K562 (cell line): ENCODE measurements around the gene PTPRM. TPM values are rescaled to one million over a fixed set of nuclear protein-coding genes. Genes with fewer than 3 reads are reported as not detected.

ENCODE experiments used
- ATAC-seq: fragments of 200-7000 bp; cut with Tn5 transposase; 3 replicates; pipeline ENCODE4 v1.9.1; 2020; ENCODE audit warnings: moderate library complexity
- BruUV-seq: library from RNA; stranded (reverse); fragments of 400-500 nt; replicated peaks from 2 replicates; lab custom pipeline; 2021; lab: Mats Ljungman, UMichigan
- CTCF ChIA-PET: fragments of 300-600 bp; formaldehyde crosslinking; extraction: SDS; loops from one replicate; lab custom pipeline; 2021; ENCODE audit warnings: low intra/inter-chr PET ratio; lab: Yijun Ruan, JAX
- POLR2A ChIA-PET: fragments of 300-600, 350-650 bp; sonication (Branson Sonifier 250); formaldehyde crosslinking; extraction: SDS; loops from one replicate; lab custom pipeline; 2021; ENCODE audit warnings: antibody characterized with exemption, inconsistent platforms; lab: Yijun Ruan, JAX
- DNase-seq, 4 experiments: peaks; one replicate each; pipeline versions ENCODE4 v3.0.0 to v3.0.0-alpha.2; 2011 to 2018; ENCODE audit warnings: low spot score in 3 of 4, mixed read lengths in 3 of 4; ENCODE audit errors: extremely low read depth in 1 of 4
- FAIRE-seq: peaks from 2 replicates; lab custom pipeline; 2011; peaks lifted over from hg19 to GRCh38; lab: Jason Lieb, UNC
- H2AFZ ChIP-seq: 2 replicates; pipeline ENCODE4 v1.6.0; 2011; ENCODE audit warnings: low read depth, low read length, control low read depth, inconsistent platforms
- H3K27ac ChIP-seq: fragments of 200-600 bp; 3 replicates; pipeline ENCODE4 v1.8.0; 2011; ENCODE audit warnings: low read depth, mild to moderate bottlenecking, control low read depth, inconsistent platforms, low read length, moderate library complexity, mixed read lengths; ENCODE audit errors: extremely low read depth
- H3K27me3 ChIP-seq, 2 experiments: fragments of 300-600 bp in 1 of 2; 2 replicates in 1 of 2; 3 replicates in 1 of 2; pipeline versions ENCODE4 v1.6.0 to v1.8.0; 2011; ENCODE audit warnings: inconsistent platforms in 2 of 2, low read length in 2 of 2, mild to moderate bottlenecking in 1 of 2, mixed read lengths in 1 of 2, moderate library complexity in 1 of 2; ENCODE audit not compliant: control insufficient read depth in 2 of 2, insufficient read depth in 2 of 2
- H3K36me3 ChIP-seq: fragments of 300-600 bp; 3 replicates; pipeline ENCODE4 v1.8.0; 2011; ENCODE audit warnings: mild to moderate bottlenecking, low read length, inconsistent platforms; ENCODE audit not compliant: control insufficient read depth, insufficient read depth
- H3K4me1 ChIP-seq, 2 experiments: fragments of 200-600 bp in 1 of 2; replicated peaks in 1 of 2; 2 replicates in 1 of 2; 3 replicates in 1 of 2; pipeline versions ENCODE4 v1.5.1 to v1.8.0; 2011; ENCODE audit warnings: inconsistent platforms in 2 of 2, low read length in 2 of 2, mild to moderate bottlenecking in 1 of 2, mixed read lengths in 1 of 2, moderate library complexity in 1 of 2; ENCODE audit not compliant: control insufficient read depth in 2 of 2, insufficient read depth in 2 of 2
- H3K4me2 ChIP-seq: 2 replicates; pipeline ENCODE4 v1.6.1; 2011; ENCODE audit warnings: low read length, control low read depth, inconsistent platforms, mixed read lengths; ENCODE audit not compliant: insufficient read depth
- H3K4me3 ChIP-seq: fragments of 200-600 bp; sonication (generic), shearing (Covaris generic); 2 replicates; pipeline ENCODE4 v1.5.1; 2016; ENCODE audit warnings: control low read depth, inconsistent platforms
- H3K79me2 ChIP-seq: fragments of 200-600 bp; 3 replicates; pipeline ENCODE4 v1.8.0; 2011; ENCODE audit warnings: low read length, inconsistent platforms; ENCODE audit not compliant: control insufficient read depth, insufficient read depth
- H3K9ac ChIP-seq, 2 experiments: 2 replicates each; pipeline versions ENCODE4 v1.6.0 to v1.6.1; 2011; ENCODE audit warnings: low read depth in 2 of 2, low read length in 2 of 2, control low read depth in 1 of 2, inconsistent platforms in 1 of 2, mild to moderate bottlenecking in 1 of 2, mixed read lengths in 1 of 2; ENCODE audit not compliant: insufficient read depth in 1 of 2
- H3K9me1 ChIP-seq: one replicate; pipeline ENCODE4 v1.6.0; 2011; ENCODE audit warnings: inconsistent platforms, mild to moderate bottlenecking, low read length, moderate library complexity; ENCODE audit not compliant: control insufficient read depth, insufficient read depth
- H3K9me3 ChIP-seq: replicated peaks from 2 replicates; pipeline ENCODE4 v1.5.1; 2011; ENCODE audit warnings: low read depth, low read length, inconsistent platforms; ENCODE audit not compliant: control insufficient read depth, insufficient read depth
- H4K20me1 ChIP-seq: replicated peaks from 2 replicates; pipeline ENCODE4 v1.6.1; 2011; ENCODE audit warnings: low read length, inconsistent platforms, mixed read lengths; ENCODE audit not compliant: control insufficient read depth, insufficient read depth
- CCAR2 ChIP-seq: fragments of 200-400 bp; formaldehyde crosslinking; IDR thresholded peaks from 2 replicates; pipeline ENCODE4 v1.6.1; 2017; ENCODE audit warnings: mild to moderate bottlenecking, low read depth, low read length
- EZH2 ChIP-seq: IDR thresholded peaks from 2 replicates; pipeline ENCODE4 v1.6.1; 2012; ENCODE audit warnings: low read depth, mild to moderate bottlenecking, inconsistent platforms, low read length, borderline replicate concordance
- GTF2A2 ChIP-seq: IDR thresholded peaks from 2 replicates; pipeline ENCODE4 v1.6.1; 2016; ENCODE audit warnings: mild to moderate bottlenecking, missing genetic modification characterization, missing compliant biosample characterization
- HDAC2 ChIP-seq: fragments of 450-650 bp; IDR thresholded peaks from 2 replicates; pipeline ENCODE4 v1.6.1; 2016; ENCODE audit warnings: mild to moderate bottlenecking
- KDM1A ChIP-seq, 2 experiments: fragments of 450-650 bp; IDR thresholded peaks; 2 replicates each; pipeline ENCODE4 v1.6.1; 2016; ENCODE audit warnings: mild to moderate bottlenecking in 2 of 2
- MED1 ChIP-seq: sonication (generic); formaldehyde crosslinking; IDR thresholded peaks from 2 replicates; pipeline ENCODE4 v1.8.1; 2023; ENCODE audit warnings: missing genetic modification reagents, borderline replicate concordance
- NCOA4 ChIP-seq: fragments of 450-650 bp; IDR thresholded peaks from 2 replicates; pipeline ENCODE4 v1.6.1; 2018; ENCODE audit warnings: mild to moderate bottlenecking; ENCODE audit not compliant: partially characterized antibody
- SRF ChIP-seq, 2 experiments: fragments of 250-450, 450-650 bp in 1 of 2; sonication (Bioruptor Pico) in 1 of 2; sonication (generic) in 1 of 2; formaldehyde crosslinking; IDR thresholded peaks; 2 replicates each; pipeline versions ENCODE4 v1.5.0 to v1.5.1; 2020 to 2022; ENCODE audit warnings: mild to moderate bottlenecking in 1 of 2, missing genetic modification reagents in 1 of 2
- TBP ChIP-seq: optimal IDR thresholded peaks from 2 replicates; pipeline ENCODE3; 2011; ENCODE audit warnings: low read depth, low read length, improper control_type of control experiment
- ZNF41 ChIP-seq: fragments of 250-450 bp; sonication (Bioruptor Pico); conservative IDR thresholded peaks from 2 replicates; pipeline ENCODE4 v1.4.0; 2020; ENCODE audit warnings: mild to moderate bottlenecking
- WGBS: fragments of 100-300 bp; shearing (Covaris generic); methylation state at CpG from one replicate; pipeline ENCODE4 v1.1.6; 2016; ENCODE audit warnings: low coverage, mixed read lengths; ENCODE audit not compliant: insufficient coverage; ENCODE audit errors: missing lambda C conversion rate; 5-methylcytosine and 5-hydroxymethylcytosine counted together
- in situ Hi-C: fragments of 300-500 bp; cut with MboI; formaldehyde crosslinking; loops from 4 replicates; pipeline ENCODE4 v1.15.0; 2018; ENCODE audit warnings: inconsistent platforms, mixed read lengths
- intact Hi-C: fragments of 100-400 bp; cut with micrococcal nuclease; formaldehyde crosslinking; loops from 2 replicates; pipeline ENCODE4 v1.14.2; 2022
- polyA plus RNA-seq, 8 experiments: library from polyadenylated mRNA; depleted of rRNA in 4 of 8; stranded (reverse) in 5 of 8; unstranded in 3 of 8; fragments of >200 nt; fragmentation: Nextera tagmentation in 2 of 8; fragmentation: Illumina TruSeq in 1 of 8; extraction: Ambion mirVana in 2 of 8; extraction: Trizol in 1 of 8; gene quantifications; 2 replicates each; pipeline versions ENCODE4 v1.2.1 to v1.2.3, GENCODE V29; 2011 to 2014; ENCODE audit warnings: inconsistent platforms in 1 of 8, missing spikeins in 1 of 8
- total RNA-seq, 7 experiments: library from RNA; depleted of rRNA in 6 of 7; stranded (reverse); fragments of >200 nt in 6 of 7; fragmentation: Illumina TruSeq in 2 of 7; extraction: Trizol in 2 of 7; gene quantifications; 2 replicates each; pipeline versions ENCODE4 v1.2.1 to v1.2.3, GENCODE V29; 2011 to 2021; ENCODE audit warnings: low replicate concordance in 1 of 7
- TF ChIP-seq, protein P1 (sequence below): fragments of 450-650 bp; conservative IDR thresholded peaks from 2 replicates; pipeline ENCODE4 v1.6.1; 2016; ENCODE audit warnings: missing genetic modification characterization, low read depth, mild to moderate bottlenecking, control low read depth, missing compliant biosample characterization
- TF ChIP-seq, protein P2 (sequence below): sonication (generic); formaldehyde crosslinking; IDR thresholded peaks from 2 replicates; pipeline ENCODE4 v1.8.0; 2022; ENCODE audit warnings: missing genetic modification reagents, mild to moderate bottlenecking, moderate library complexity, borderline replicate concordance

PTPRM gene
- total and polyA plus RNA-seq, 9 of the 15 experiments (the other 6 are each of a cell fraction or from before 2014, with no cell fraction given), result 0.03 to 0.16 (median 0.08) TPM; not detected in 3

DNA sequence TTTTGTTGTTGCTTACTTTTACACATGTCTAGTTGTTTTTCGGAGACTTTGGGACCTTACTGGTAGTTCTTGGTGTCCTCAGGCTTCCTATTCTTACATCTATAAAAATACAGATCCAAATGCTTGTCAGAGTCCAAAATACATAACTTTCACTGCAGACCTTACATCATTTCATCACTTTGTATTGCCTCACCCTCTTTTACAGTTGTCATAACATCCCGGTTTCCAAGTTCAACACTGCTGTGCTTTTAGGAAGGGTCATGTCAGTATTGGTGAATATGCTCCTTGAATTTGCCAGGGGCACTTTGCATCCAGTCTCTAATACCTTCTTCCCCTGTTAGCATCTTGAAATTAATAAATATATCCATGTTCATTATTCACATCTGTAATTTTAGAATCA is 523.9 kb downstream of the PTPRM start:
- no peaks in the 10 kb centered on the region for H4K20me1 ChIP-seq
- H3K36me3 ChIP-seq, result no peaks in the 10 kb centered on the region
- no peak overlapping the region for H3K9ac ChIP-seq
- no peaks in the 10 kb centered on the region for H3K9me1 ChIP-seq
- TF ChIP-seq MED1, result no peak
- no peak for TF ChIP-seq HDAC2
- no peak for TF ChIP-seq SRF (CRISPR knock-in tag; IDR thresholded peaks at IDR 0.05)
- TF ChIP-seq NCOA4, result no peak
- TF ChIP-seq, protein P1, sequence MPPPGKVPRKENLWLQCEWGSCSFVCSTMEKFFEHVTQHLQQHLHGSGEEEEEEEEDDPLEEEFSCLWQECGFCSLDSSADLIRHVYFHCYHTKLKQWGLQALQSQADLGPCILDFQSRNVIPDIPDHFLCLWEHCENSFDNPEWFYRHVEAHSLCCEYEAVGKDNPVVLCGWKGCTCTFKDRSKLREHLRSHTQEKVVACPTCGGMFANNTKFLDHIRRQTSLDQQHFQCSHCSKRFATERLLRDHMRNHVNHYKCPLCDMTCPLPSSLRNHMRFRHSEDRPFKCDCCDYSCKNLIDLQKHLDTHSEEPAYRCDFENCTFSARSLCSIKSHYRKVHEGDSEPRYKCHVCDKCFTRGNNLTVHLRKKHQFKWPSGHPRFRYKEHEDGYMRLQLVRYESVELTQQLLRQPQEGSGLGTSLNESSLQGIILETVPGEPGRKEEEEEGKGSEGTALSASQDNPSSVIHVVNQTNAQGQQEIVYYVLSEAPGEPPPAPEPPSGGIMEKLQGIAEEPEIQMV (tag), result no peak
- no peak for TF ChIP-seq KDM1A (IDR thresholded peaks at IDR 0.05)
- TF ChIP-seq ZNF41 (CRISPR knock-in tag), result no peak
- no peak for TF ChIP-seq EZH2
- TF ChIP-seq GTF2A2 (tag), result no peak
- TF ChIP-seq, protein P2, sequence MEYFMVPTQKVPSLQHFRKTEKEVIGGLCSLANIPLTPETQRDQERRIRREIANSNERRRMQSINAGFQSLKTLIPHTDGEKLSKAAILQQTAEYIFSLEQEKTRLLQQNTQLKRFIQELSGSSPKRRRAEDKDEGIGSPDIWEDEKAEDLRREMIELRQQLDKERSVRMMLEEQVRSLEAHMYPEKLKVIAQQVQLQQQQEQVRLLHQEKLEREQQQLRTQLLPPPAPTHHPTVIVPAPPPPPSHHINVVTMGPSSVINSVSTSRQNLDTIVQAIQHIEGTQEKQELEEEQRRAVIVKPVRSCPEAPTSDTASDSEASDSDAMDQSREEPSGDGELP (CRISPR knock-in tag), result no peak
- no peak for TF ChIP-seq CCAR2
- no peak for TF ChIP-seq TBP
- no peak overlapping the region for H3K4me3 ChIP-seq
- H3K27ac ChIP-seq, result no peak overlapping the region
- DNase-seq (no peak), FAIRE-seq (no peak), ATAC-seq (no peak)
- no peaks in the 10 kb centered on the region for H3K4me1 ChIP-seq
- H3K4me2 ChIP-seq, result no peak overlapping the region
- in situ Hi-C loops (no loop called here), intact Hi-C loops (no loop called here)
- H2AFZ ChIP-seq, result no peak overlapping the region
- H3K27me3 ChIP-seq, result no peaks in the 10 kb centered on the region
- no TSS peak for BruUV-seq
- CTCF ChIA-PET, result no interaction called here
- H3K79me2 ChIP-seq, result no peaks in the 10 kb centered on the region
- POLR2A ChIA-PET, result no interaction called here
- H3K9me3 ChIP-seq, result no peaks in the 10 kb centered on the region
- 2% methylated on average over 2 of the region's 2 CpGs for WGBS
